ENCODE results near the gene POLG.

The POLG gene

DNA sequence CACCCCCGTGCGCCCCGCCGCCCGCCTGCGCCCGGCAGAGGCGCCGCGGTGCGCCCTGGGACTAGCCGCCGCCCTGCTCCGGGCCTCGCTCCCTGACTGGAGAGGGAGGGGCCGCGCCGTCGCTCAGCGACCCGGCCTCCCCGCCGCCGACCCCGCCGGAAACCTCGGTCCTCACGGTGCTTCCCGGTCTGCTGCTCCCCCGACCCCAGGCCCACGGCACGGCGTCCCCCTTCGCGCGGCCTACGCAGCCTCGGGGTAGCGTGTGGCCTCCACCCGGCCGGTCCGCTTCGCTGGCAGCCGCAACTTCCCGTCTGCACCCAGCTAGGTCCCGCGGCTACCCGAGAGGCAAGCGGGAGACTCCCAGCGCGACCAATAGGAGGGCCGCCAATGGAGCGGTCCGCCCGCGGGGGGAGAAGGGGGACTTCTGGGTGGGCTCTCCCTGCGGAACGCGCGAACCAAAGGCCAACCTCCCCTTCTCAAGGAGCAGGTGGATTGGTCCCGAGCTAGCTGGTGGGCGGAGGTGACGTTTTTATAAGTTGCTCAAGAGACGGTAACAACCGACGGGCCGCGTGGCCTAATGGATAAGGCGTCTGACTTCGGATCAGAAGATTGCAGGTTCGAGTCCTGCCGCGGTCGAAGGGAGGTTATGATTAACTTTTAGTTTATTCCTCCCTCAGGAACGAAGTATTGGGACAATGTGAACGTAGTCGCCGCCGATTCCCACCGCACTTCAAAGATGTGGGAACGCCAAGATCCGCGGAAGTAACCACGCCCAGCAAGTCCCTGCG lies at the start of gene POLG:
Gene POLG, minus strand, starts transcription at position 315 of the 788 bp plus-strand sequence. CDS start 1,070 bp downstream, outside the sequence.
- DNase-seq, result peak; percentile 99

DNA sequence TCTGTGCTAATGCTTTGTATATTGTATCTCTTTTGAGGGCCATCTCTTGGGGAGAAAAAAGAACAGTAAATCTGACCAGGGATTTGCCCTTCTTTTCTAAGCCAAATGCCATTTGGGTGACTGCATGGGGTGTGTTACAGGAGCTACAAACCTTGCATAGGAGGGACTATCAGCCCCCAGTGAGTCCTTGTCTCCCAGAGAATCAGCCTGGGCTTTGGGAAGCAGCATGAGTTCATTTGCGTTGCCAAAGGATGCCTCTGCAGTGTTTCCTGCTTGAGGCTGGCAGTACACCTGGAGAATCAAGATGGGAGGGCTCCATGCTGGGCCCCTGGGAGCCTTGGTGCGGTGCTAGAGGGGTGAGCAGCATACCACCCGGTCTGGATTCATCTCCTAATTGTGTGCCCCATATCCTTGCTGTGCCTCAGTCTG lies 49.6 kb upstream of the POLG start:
- no peak for DNase-seq

DNA sequence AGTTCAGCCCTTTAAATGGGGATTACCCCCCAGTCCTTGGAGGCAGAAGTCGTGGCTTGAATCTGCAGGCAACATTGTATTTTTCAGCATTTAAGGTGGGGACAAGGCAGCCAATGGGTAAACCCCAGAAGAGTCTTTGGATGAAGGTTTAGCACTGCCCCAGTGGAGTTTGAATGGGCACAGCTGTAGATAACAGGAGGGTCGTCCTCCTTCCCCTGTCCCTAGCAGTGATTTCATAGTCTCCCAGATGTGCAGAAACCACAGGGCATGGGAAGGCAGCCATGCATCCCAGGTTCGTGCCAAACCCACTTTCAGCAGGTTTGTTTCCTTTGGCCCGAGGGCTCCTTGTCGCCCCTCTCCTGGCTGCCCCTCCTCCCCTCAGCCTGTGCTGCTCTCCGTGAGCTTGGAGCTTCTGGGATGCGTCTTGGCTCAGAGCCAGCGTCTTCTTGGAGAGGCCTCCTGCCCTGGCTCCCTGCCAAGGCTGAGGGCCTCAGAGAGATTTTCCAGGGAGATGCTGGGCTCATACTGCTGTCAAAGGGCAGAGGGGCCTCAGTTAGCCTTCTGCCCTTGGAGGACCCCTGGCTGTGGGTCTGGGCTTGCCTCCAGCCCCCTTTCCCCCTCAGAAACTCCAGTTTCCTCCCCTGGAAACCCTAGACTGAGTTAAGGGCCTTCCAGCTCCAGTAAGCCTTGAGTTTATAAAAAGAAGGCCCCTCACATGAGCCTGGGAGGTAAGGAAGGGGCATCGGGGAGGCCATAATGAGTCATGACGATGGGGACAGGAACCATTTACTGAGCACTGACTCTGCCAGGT lies 48.9 kb upstream of the POLG start:
- DNase-seq, result no peak

DNA sequence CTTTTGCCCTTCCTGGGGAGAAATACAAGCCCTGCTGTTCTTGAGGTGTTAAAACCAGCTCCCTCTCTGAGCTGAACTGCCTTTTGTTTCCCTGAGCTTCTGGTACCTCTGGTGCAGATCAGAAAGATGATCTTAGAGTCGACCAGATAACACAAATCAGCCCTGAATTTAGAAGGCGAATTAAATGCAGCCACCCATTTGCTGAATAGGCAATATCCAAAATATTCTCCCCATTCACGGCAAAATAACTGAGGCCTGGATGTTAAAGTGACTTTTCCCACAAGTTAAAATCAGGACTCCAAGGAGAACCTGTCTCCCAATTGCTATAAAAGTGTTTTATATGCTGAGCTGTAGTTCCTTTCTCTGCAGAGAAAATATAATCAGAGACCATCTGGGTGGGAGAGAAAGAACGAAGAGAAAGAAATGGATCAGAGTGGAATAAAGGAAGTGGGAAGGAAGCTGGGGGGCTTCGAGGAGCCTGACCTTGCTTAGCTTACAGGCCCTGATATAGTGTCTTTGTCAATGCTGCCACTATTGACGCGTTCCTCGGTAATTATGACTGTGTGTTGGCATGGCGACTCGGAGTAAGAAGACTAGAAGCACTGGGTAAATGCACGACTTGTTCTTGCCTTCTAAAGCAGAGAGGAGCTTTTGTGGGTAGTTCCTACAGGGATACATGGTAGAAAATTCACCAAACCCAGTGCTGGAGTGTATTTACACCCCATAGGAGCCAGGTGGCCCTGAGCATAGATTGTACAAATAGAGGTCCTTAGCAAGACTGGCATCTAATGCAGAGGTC lies 47.5 kb upstream of the POLG start:
- no peak for DNase-seq

DNA sequence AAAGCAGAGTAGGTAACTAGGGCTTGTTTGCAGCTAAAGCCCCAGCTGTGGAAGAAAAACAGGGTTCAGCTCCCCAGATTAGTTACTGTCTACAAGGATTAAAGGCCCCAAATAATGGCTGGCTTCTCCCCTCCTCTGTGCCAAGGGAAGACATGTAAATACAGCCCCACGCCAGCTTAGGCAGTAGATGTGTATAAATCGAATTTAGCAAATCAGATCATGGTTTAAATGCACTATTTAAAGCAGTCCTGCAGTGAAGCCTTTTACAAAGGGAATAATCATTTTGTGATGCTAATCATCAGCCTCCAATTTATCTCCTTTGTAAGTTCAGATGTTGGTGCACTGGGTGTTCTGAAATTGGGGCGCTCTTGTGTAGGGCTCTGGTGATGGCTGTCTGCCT lies 46.7 kb upstream of the POLG start:
- DNase-seq, result no peak

DNA sequence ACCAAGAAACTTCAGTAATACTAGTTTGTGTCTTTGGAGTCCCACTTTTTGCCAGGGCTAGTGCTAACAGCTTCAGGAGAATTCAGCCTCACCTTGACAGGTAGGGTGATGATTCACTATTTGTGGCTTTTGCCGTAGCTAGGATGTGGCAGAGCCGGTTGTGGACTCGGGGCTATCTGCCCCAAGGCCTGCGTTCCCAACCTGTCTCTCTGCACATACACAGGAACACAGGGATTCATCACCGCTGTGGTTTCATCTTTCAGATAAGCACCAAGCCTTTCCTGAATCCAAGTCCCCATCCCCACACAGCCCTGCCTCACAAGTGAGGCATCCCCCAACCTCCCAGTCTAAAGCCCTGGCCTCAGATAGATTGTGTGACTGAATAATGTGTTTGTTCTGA lies 45.2 kb upstream of the POLG start:
- no peak for DNase-seq

DNA sequence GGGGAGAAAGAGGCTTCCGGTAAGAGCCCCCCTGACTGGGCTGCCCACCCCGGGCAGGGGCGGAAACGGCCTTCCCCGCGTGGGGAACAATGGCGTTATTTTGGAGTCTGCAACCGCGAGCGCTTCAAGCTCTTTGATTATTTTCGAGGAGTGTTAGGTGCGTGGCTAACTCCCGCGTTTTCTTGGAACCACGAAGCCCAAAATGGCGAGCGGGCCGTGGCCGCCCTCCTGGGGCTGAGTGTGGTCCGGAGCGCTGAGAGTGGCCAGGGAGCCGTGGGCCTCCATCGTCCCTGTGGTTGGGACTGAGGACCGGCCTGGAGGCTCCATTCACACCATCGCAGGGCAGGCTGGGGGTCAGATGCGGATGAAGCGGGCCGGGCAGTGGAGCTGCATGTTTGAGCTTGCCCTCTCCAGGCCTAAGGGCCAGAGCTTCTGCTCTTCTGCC lies 44.6 kb upstream of the POLG start:
- DNase-seq, result no peak

DNA sequence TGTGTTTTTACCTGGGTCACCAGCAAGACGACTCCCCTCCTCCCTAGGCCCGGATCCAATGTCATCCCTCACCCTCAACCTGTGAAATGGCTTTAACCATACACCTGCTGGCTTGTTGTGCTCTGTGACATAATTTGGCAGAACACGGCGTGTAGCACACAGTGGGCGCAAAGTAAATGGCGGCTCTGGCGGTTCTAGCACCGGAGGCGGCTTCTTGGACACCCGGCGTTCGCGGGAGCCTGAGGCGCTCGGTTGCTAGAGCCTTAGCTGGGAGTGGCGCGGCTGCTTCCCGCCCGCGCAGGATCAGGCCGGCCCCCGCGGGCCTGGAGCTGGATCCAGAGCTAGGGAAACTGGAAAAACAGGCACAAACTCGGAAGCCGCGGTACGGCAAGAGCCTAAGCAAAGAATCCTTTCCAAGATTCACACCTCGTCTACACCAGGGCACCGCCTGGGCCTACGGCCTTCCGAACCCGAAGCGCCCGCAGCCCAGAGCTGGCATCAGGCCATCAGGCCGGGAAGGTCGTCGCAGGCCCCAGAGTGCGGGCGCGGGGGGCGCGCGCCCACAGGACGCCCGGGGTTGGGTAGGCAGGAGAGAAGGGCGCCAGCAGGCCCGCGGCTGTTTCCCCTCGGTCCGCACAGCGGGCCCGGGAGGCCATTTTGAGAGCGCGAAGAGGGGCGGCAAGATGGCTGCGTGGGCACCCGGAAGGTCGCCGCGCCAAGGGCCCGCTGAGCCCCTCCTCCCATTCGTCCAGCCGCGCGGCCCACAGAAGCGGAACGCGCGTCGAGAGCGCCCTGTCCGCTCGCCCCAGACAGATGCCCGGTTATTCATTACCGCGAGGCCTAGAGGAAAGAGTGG lies 43.9 kb upstream of the POLG start:
- peak; percentile 43 for DNase-seq

DNA sequence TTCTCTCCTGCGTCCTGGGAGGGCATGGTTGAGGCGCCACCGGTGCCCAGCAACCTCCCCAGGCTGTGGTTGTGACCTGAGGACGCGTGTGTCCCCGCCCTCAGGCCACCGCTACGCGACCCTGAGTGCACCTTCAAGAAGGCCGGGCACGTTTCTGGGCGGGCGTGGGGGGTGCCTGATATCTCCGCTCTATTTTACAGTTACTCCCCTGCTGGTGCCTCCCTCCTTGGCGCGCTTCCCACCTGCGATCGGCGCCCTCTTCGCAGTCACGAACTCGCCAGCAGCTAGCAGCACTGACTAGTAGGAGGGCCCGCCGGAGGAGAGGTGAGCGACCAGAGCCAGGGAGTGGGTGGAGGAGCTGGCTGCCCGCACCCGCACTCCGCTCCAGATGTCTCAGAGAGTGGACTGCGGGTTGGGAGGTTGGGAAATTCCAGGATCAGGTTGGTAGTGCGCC lies 43.2 kb upstream of the POLG start:
- peak; percentile 33 for DNase-seq

DNA sequence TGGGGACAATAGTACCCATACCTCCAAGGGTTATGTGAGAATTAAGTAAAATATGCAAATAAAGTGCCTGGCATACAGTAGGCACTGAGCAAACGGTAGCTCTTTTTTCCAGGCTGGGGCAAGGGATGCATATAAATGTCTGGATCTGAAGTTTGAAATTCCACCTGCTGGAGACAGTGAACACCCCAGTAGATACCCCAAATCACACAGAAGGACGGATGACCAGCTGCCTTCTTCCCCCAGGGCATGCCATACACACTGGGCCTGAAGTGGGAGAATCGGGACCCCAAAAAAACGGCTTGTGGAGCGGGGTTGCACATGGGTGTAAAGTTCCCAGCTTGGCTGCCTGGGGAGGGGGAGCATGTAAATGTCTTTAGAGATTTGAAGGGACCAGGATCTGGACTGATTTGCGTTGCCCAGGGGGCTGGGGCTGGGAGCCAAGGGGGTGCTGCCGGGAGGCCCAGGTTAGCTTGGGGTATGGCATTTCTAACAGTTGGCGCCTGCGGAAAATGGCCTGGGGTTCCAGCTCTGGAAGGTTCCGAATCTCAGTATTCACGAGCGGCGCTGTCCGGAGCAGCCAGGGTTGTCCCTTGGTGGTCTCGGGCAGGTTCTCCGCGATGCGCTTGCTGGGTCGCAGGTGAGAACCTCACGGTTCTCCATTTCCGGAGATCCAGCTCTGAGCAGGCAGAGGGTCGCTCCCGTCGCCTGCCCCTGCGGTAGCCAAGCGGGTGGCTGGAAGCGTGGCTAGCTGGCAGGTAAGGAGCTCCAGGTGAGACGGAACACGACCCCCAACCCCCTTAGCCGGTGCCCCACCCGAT lies 42.6 kb upstream of the POLG start:
- DNase-seq, result no peak

DNA sequence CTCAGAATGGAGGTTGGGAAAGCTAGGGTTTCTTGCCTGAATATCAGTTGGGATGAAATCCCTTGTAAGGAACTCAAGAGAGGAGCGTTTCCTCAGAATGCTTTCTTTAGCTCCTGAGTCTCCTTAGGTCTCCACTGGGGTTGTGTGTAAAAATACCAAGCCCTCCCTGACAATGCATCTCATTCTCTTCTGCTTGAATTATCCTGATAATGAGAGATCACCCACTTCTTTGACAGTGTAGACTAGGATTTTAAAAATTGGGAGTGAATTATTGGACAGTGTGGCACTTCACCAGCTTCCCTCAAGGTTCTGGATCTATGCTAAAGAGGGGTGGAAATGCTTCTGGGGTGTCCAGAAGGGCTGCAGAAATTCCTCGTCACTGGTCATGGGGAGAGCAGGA lies 41.8 kb upstream of the POLG start:
- DNase-seq, result no peak

DNA sequence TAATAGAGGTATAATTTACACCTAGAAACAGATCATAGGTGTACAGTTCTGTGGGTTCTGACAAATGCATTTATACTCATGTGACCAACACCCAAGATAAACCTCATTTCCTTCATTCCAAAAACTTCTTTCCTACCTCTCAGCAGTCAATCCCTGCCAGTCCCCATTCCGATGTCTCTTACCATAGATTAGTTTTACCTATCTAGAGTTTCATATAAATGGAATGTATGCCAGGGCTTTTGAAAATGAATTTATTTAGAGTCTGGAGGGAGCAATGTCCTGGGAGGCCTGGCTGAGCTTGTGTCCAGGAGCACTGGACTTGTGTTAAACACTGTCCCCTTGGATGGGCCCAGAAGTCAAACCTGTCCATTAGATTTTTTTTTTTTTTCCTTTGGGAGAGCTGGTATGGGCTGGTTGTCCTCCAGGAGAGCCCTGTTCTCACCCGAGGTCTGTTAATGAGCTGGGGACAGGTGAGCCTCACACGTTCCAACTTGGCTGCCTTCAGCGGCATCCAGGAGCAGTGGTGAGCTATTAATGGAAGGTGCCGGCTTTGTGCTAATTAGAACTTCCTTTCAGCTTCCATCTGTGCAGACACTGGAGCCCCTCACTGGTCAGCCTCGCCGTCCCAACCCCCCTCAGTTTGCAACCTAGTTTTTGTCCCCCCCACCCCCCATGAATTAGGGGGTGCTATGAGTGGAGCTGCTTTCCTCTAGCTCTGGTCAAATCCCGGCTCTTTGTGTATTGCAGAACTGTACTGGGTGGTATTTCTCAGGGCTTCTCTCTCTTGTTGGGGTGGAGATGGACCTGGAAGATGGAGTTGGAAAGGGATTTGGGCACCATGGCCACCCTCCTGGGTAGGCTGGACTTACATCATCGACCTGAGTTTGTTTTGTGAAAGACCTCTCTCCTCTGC lies 40.7 kb upstream of the POLG start:
- no peak for DNase-seq

DNA sequence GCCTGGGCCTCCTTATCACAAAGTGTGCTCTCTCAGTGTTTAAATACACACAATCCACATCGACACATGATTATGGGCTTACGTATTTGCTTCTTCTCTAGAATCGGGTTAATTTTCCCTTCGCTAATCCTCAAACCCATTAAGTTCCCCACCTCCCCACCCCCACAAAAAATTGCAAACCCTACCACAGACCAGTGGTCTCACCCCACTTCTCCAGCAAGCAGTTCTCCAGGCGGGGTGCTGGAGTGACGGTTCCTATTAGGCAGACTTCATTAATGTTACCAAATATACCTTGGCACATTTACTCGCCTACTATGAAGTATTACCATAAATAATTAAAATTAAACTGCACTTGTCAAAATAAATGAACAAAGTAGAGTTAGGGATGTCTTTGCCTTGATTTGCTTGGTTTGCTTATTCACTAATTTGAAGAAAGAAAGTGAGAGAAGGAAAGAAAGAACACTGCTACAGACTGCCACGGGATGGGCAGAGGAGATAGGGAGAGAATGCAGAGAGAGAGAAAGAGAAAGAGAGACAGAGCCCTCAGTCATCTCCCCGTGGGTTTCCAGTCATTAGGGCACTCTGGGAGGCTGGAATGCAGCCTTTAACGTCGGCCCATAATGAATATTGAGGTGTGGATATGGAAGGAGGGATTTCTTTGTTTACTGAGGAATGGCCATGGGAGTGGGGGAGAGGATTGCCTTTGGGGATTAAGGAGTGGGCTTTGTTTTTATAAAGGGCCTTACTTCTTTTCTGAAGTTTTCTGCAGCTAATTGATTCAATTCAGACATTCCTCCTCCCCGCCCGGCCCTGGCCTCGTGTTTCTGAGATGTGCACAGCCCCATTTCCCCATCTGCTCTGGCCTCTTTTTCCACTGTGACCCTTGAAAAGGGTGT lies 39.7 kb upstream of the POLG start:
- DNase-seq, result no peak

DNA sequence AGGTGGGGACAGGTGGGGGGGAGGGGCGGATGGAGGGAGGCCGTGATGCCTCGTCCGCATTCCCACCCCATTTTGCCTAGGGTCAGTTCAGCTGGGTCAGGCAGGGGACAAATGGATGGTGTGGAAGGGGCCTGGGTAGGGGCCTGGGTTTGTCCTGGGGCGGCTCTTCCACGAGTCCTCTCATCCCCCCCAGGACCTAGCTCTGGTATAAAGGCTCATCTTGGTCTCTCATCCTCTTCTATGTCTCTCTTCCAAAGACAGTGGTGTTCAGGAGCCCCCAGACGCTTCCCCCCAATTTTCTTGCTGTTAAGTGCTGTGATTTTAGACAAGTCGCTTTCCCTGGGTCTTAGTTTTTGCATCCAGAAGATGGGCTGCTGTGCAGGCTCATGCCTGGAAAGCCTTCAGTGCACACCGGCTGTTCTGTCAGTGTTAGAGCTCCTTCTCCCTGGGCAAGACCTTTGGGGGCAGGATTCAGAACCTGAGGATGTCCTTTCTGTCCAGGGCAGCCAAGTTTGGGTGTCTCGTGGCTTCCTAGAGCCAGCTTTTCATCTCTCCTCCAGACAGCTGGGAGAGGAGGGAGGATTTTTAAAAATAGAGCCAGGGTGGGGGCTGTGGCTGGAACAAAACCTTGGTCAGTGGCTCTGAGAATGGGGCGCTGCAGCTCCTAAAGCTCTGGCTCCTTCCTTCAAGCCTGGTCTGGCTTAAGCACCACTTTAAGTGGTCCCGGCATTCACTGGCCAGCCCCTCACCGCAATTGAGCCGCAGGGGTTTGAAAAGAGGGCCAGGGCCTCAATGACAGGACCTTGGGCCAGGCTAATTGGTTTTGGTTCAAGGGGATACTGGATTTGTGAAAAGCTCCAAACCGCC lies 37.7 kb upstream of the POLG start:
- no peak for DNase-seq

DNA sequence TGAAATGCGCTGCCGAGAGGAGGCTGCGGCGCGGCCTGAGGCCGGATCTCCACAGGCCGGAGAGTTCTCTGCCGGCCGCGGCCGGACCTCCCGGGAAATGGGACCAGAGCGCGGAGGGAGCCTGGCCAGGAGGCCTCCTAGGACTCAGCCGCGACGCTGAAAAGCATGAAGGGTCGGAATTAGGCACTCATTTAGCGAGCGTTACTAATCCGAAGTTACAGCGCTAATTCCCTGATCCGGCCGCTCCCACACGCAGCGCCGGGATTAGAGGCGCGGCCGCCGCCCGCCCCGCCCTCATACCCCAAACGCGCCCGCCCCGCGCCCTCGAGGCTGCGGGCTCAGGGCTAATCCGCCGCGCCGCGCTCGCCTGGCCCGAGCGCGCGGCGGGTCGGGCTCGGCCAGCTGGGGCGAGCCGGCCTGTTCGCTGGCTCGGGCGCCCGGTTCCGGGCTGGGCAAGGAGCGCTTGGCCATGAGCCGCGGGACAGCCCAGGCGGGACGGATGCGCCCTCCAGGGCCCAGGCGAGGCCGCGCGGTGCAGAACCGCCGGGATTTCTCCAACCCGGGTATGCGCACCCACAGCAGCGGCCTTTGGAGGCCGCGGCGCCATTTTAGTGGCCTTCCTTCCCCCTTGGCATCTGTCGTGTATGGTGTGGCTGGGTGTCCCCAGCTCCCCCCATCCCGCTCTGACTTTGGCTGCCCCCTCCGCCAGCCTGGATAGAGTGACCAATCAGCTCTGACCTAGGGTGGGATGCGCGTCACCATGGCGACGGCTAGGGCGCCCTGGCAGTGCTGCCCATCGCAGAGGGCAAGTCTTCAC lies 36.8 kb upstream of the POLG start:
- no peak for DNase-seq

DNA sequence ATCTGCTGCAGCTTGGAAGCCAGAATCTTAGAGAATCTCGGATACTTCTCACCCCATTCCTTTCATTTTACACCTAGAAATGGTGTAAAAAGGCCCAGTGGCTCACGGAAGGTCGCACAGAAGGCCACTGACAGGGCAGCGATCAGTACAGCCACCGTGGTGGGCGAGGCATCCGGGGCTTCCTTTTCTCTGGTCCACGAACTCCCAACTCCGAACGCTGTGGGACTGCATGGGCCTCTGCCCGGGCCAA lies 36.3 kb upstream of the POLG start:
- DNase-seq, result no peak
